ENCODE measurements around the gene HSP90AA1. TPM values are rescaled to one million over a fixed set of nuclear protein-coding genes. Genes with fewer than 3 reads are reported as not detected.
A peak's percentile ranks its signal among the peaks of the same experiment; 100 is the strongest.
"Not testable (repeated sequence)": the region's sequence is repeated elsewhere in the genome, so short reads cannot be mapped to it uniquely, and the experiment has no call there.

The HSP90AA1 gene
- polyA plus RNA-seq, 2 donors, result 132 to 194 TPM

DNA sequence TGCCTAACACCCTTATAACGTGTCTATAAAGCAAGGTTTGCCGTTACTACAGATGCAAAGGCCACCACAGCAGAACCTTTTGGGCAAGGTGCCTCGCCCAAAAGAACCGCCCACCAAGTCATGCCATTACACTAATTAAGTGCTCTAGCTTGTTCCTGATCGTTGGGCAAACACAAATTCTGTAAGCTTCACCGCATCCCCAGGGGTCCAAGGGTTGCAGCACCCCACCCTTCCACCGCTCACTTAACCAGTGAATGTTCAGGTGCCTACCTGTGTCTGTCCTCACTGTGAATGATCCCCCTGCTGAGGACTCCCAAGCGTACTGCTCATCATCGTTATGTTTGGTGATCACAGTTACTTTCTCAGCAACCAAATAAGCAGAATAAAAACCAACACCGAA, 1.4 kb downstream of the HSP90AA1 start:
- Histone ChIP-seq H3K4me3 (ENCODE audit: low read depth in 1 of 2, low read length in 2 of 2) (peak overlapping the region; percentile 11 to 87), H3K9me3 (ENCODE audit: control insufficient read depth in 2 of 2, insufficient read depth in 1 of 2, low read depth in 1 of 2, low read length in 1 of 2) (no peaks in the 10 kb centered on the region), H3K27ac (ENCODE audit: low read depth in 2 of 2, low read length in 1 of 2) (peak overlapping the region; percentile 66 to 99), H3K27me3 (ENCODE audit: control insufficient read depth in 1 of 2, insufficient read depth in 2 of 2, low read length in 2 of 2) (no peaks in the 10 kb centered on the region), H3K36me3 (ENCODE audit: control insufficient read depth in 2 of 2, insufficient read depth in 2 of 2, low read length in 1 of 2) (peaks cover 12 to 19% of the 10 kb centered on the region in 2 donors), H3K4me1 (ENCODE audit: control insufficient read depth in 2 of 2, insufficient read depth in 2 of 2, low read length in 1 of 2) (peaks cover 5 to 9% of the 10 kb centered on the region in 2 donors)
- 19 to 23% methylated on average over 10 of the region's 10 CpGs for WGBS, 2 donors

DNA sequence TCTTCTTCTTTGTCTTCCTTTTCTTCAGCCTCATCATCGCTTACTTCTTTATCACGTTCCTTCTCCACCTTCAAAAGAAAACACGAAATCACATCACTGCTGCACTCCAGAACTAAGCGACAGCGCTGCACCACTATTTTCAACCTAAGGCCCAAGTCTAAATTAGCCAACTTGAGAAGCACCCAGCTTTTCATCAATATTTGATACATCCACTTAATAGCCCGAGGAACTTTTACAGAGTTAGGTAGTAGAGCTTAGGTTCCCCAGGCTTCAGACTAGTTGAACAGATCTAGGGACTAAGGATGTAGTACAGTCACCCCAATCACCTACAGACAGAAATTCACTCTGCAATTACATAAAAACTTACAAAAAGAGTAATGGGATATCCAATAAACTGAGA, 1.9 kb downstream of the HSP90AA1 start:
- Histone ChIP-seq H3K4me3 (ENCODE audit: low read depth in 1 of 2, low read length in 2 of 2) (peak overlapping the region in 1 of 2 donors; percentile 87), H3K27ac (ENCODE audit: low read depth in 2 of 2, low read length in 1 of 2) (no peak overlapping the region), H3K9me3 (ENCODE audit: control insufficient read depth in 2 of 2, insufficient read depth in 1 of 2, low read depth in 1 of 2, low read length in 1 of 2) (no peaks in the 10 kb centered on the region), H3K4me1 (ENCODE audit: control insufficient read depth in 2 of 2, insufficient read depth in 2 of 2, low read length in 1 of 2) (peaks cover 5 to 9% of the 10 kb centered on the region in 2 donors), H3K36me3 (ENCODE audit: control insufficient read depth in 2 of 2, insufficient read depth in 2 of 2, low read length in 1 of 2) (peaks cover 15 to 19% of the 10 kb centered on the region in 2 donors), H3K27me3 (ENCODE audit: control insufficient read depth in 1 of 2, insufficient read depth in 2 of 2, low read length in 2 of 2) (no peaks in the 10 kb centered on the region)
- 64 to 66% methylated on average over 6 of the region's 6 CpGs for WGBS, 2 donors

DNA sequence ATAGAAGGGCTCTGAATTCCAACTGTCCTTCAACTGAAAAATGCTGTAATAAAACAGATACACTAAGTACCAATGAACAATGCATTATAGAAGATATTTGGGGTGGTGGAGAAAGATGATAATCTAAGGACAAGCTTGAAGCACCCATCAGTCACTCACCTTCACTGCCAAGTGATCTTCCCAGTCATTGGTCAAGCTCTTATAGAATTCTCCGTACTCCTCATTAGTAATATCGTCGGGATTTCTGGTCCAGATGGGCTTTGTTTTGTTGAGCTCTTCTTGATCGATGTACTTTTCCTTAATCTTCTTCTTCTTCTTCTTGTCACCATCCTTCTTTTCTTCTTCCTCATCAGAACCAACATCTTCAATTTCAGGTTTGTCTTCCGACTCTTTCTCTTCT, 2.3 kb downstream of the HSP90AA1 start:
- not testable (repeated sequence) for H3K27me3 ChIP-seq (ENCODE audit: control insufficient read depth in 1 of 2, insufficient read depth in 2 of 2, low read length in 2 of 2); H3K4me1 ChIP-seq (ENCODE audit: control insufficient read depth in 2 of 2, insufficient read depth in 2 of 2, low read length in 1 of 2); H3K4me3 ChIP-seq (ENCODE audit: low read depth in 1 of 2, low read length in 2 of 2); H3K9me3 ChIP-seq (ENCODE audit: control insufficient read depth in 2 of 2, insufficient read depth in 1 of 2, low read depth in 1 of 2, low read length in 1 of 2); H3K27ac ChIP-seq (ENCODE audit: low read depth in 2 of 2, low read length in 1 of 2)
- WGBS, 2 donors, result 63 to 66% methylated on average over 5 of the region's 5 CpGs
- H3K36me3 ChIP-seq (ENCODE audit: control insufficient read depth in 2 of 2, insufficient read depth in 2 of 2, low read length in 1 of 2), result peaks cover 18 to 22% of the 10 kb centered on the region in 2 donors

DNA sequence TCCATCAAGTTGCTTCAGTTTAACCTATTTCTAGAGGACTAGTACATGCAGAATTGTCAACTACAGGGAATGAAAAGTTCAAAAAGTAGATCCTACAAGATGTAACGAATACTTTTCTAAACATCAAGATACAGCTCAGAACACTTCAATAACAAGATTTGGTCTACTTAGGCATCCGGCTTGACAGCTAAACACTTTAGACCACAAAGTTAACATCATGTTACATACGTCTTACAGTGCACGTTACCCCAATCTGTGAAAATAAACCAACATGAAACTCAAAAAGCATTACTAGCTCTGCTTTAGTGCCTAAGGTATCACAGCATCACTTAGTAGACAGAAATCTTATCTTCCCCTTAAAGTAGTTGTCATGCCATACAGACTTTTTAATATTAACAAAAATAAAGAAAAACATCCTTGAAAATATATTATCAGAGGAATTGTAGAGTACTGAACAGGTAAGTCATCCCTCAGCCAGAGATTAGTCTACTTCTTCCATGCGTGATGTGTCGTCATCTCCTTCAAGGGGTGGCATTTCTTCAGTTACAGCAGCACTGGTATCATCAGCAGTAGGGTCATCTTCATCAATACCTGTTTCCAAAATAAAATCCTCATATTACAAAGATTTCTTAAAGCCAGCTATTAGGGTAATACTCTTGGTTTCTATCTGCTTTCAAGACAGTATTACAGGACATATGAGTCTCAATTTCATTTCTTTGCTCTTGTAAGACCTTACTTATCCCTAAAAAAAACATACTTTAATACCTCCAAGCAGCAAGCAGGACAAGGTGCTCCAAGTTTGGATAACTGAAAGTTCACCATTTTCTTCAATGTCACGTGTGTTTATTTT, 5.4 kb downstream of the HSP90AA1 start:
- Histone ChIP-seq H3K4me3 (ENCODE audit: low read depth in 1 of 2, low read length in 2 of 2) (no peak overlapping the region), H3K4me1 (ENCODE audit: control insufficient read depth in 2 of 2, insufficient read depth in 2 of 2, low read length in 1 of 2) (peaks cover 4 to 5% of the 10 kb centered on the region in 2 donors), H3K27me3 (ENCODE audit: control insufficient read depth in 1 of 2, insufficient read depth in 2 of 2, low read length in 2 of 2) (no peaks in the 10 kb centered on the region), H3K9me3 (ENCODE audit: control insufficient read depth in 2 of 2, insufficient read depth in 1 of 2, low read depth in 1 of 2, low read length in 1 of 2) (no peaks in the 10 kb centered on the region), H3K27ac (ENCODE audit: low read depth in 2 of 2, low read length in 1 of 2) (no peak overlapping the region), H3K36me3 (ENCODE audit: control insufficient read depth in 2 of 2, insufficient read depth in 2 of 2, low read length in 1 of 2) (peaks cover 22% of the 10 kb centered on the region in 2 donors)
- 82% methylated on average over 7 of the region's 7 CpGs for WGBS, 2 donors

DNA sequence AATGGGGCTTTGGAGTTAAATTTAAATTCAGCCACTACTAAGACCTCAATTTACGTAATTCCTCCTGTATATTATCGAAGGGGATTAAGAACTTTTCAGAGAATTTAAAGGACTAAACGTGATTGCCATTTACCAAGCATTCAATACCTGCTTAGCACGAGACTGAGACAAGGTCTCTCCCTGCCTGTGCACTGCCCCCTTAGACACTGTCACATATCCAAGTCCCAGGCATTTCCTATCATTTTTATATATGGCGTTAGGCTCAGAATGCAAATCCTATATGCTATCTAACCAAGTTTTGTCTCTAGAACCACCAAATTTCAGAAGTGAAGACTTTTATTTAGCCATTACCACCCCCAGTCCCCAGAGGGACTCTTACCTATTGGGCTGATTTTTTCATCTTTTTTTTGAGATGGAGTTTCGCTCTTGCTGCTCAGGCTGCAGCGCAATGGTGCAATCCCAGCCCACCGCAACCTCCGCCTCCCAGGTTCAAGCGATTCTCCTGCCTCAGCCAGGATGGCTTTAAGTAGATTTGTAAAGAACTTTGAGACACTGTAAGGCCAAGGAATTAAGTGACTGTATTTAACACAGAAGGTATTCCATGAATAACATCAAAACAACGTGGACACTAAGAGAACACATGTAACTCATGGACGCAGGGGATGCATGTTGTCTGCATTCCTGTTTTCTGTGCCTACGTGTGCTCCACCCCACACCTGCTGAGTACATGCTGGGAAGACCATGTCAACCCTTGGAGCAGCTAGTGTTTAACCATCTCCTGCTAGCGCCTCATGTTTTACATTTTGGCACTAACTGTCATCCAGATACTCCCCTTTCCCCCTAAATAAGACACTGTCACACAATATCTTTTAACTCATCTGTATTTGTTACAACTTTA, 6.4 kb downstream of the HSP90AA1 start:
- Histone ChIP-seq H3K9me3 (ENCODE audit: control insufficient read depth in 2 of 2, insufficient read depth in 1 of 2, low read depth in 1 of 2, low read length in 1 of 2) (no peaks in the 10 kb centered on the region), H3K27me3 (ENCODE audit: control insufficient read depth in 1 of 2, insufficient read depth in 2 of 2, low read length in 2 of 2) (no peaks in the 10 kb centered on the region), H3K36me3 (ENCODE audit: control insufficient read depth in 2 of 2, insufficient read depth in 2 of 2, low read length in 1 of 2) (peaks cover 19 to 20% of the 10 kb centered on the region in 2 donors), H3K4me3 (ENCODE audit: low read depth in 1 of 2, low read length in 2 of 2) (no peak overlapping the region), H3K4me1 (ENCODE audit: control insufficient read depth in 2 of 2, insufficient read depth in 2 of 2, low read length in 1 of 2) (peaks cover 2 to 3% of the 10 kb centered on the region in 2 donors), H3K27ac (ENCODE audit: low read depth in 2 of 2, low read length in 1 of 2) (no peak overlapping the region)
- WGBS, 2 donors, result 77 to 80% methylated on average over 14 of the region's 14 CpGs

DNA sequence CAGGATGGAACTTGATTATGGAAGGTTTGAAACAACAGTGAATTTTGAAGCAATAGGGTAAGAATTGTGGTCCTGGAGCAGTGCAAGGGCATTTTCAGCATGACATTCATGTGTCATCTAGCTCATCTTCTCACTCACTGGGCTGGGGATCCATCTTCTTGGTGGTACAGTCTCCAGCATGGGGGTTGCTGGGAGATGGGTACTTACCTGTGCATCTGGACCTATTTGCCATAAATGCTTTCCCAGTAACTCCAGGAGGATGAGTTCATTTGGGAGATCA, 7.2 kb downstream of the HSP90AA1 start:
- H3K9me3 ChIP-seq (ENCODE audit: control insufficient read depth in 2 of 2, insufficient read depth in 1 of 2, low read depth in 1 of 2, low read length in 1 of 2), result no peaks in the 10 kb centered on the region
- no peak overlapping the region for H3K4me3 ChIP-seq (ENCODE audit: low read depth in 1 of 2, low read length in 2 of 2)
- H3K27me3 ChIP-seq (ENCODE audit: control insufficient read depth in 1 of 2, insufficient read depth in 2 of 2, low read length in 2 of 2), result no peaks in the 10 kb centered on the region
- no peaks in the 10 kb centered on the region for H3K4me1 ChIP-seq (ENCODE audit: control insufficient read depth in 2 of 2, insufficient read depth in 2 of 2, low read length in 1 of 2)
- peaks cover 17 to 18% of the 10 kb centered on the region in 2 donors for H3K36me3 ChIP-seq (ENCODE audit: control insufficient read depth in 2 of 2, insufficient read depth in 2 of 2, low read length in 1 of 2)
- H3K27ac ChIP-seq (ENCODE audit: low read depth in 2 of 2, low read length in 1 of 2), result no peak overlapping the region

DNA sequence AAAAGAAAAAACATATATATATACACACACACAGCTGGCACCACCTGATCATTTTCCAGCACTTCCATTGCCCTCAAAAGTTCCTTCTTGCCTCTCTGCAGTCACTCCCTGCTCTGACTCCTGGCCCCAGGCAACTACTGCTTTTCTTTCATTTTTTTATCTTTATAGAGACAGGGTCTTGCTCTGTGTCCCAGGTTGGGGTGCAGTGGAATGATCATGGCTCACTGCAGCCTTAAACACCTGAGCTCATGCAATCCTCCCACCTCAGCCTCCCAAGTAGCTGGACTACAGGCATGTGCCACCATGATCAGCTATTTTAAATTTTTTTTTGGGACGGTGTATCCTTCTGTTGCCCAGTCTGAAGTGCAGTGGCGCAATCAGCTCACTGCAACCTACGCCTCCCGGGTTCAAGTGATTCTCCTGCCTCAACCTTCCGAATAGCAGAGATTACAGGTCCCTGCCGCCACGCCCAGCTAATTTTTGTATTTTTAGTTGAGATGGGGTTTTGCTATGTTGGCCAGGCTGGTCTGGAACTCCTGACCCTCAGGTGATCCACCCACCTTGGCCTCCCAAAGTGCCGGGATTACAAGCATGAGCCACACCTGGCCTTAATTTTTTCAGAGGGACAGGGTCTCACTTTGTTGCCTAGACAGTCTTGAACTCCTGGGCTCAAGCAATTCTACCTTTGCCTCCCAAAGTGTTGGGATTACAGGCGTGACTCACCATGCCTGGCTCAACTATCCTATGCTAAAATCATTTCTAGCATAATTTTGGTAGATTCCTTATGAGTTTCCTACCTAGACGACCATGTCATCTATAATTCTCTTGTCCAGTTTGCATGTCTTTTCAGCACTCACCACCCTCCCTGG, 7.8 kb downstream of the HSP90AA1 start:
- no peak overlapping the region for H3K27ac ChIP-seq (ENCODE audit: low read depth in 2 of 2, low read length in 1 of 2)
- no peaks in the 10 kb centered on the region for H3K27me3 ChIP-seq (ENCODE audit: control insufficient read depth in 1 of 2, insufficient read depth in 2 of 2, low read length in 2 of 2)
- WGBS, 2 donors, result 88 to 90% methylated on average over 10 of the region's 10 CpGs
- no peaks in the 10 kb centered on the region for H3K4me1 ChIP-seq (ENCODE audit: control insufficient read depth in 2 of 2, insufficient read depth in 2 of 2, low read length in 1 of 2)
- H3K9me3 ChIP-seq (ENCODE audit: control insufficient read depth in 2 of 2, insufficient read depth in 1 of 2, low read depth in 1 of 2, low read length in 1 of 2), result no peaks in the 10 kb centered on the region
- H3K36me3 ChIP-seq (ENCODE audit: control insufficient read depth in 2 of 2, insufficient read depth in 2 of 2, low read length in 1 of 2), result peaks cover 16 to 18% of the 10 kb centered on the region in 2 donors
- H3K4me3 ChIP-seq (ENCODE audit: low read depth in 1 of 2, low read length in 2 of 2), result no peak overlapping the region

DNA sequence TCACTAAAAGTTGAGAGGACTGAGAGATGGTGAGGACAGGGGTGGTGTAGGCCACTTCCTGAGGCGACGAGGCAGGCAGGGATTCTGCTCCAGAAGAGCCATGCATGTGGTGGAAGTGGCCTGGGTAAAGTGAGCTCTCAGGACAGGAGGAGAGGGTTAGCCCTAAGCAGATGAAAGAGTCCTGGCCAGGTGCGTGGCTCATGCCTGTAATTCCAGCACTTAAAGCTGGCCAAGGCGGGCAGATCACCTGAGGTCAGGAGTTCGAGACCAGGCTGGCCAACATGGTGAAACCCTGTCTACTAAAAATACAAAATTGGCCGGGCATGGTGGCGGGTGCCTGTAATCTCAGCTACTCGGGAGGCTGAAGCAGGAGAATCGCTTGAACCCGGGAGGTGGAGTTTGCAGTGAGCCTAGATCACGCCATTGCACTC, 8.5 kb downstream of the HSP90AA1 start:
- WGBS, 2 donors, result 89 to 95% methylated on average over 11 of the region's 11 CpGs
- peaks cover 14 to 18% of the 10 kb centered on the region in 2 donors for H3K36me3 ChIP-seq (ENCODE audit: control insufficient read depth in 2 of 2, insufficient read depth in 2 of 2, low read length in 1 of 2)

DNA sequence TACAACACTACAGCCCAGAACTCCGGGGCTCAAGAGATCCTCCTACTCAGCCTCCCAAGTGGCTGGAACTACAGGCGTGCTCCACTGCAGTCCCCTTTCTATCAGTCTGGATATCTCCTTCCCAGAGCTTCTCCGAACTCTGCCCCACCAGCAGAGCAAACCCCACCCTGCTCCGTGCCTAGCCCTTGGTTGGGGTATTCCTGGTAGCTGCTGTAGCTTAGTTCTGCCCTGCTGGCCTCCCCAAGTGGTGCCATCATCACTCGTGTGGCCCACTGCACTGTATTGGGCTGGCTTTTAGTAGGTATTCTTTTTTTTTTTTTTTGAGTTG, 9.5 kb downstream of the HSP90AA1 start:
- WGBS, 2 donors, result 85 to 87% methylated on average over 5 of the region's 5 CpGs
- no peak overlapping the region for H3K4me3 ChIP-seq (ENCODE audit: low read depth in 1 of 2, low read length in 2 of 2)
- peaks cover 11 to 14% of the 10 kb centered on the region in 2 donors for H3K36me3 ChIP-seq (ENCODE audit: control insufficient read depth in 2 of 2, insufficient read depth in 2 of 2, low read length in 1 of 2)
- no peak overlapping the region for H3K27ac ChIP-seq (ENCODE audit: low read depth in 2 of 2, low read length in 1 of 2)
- no peaks in the 10 kb centered on the region for H3K4me1 ChIP-seq (ENCODE audit: control insufficient read depth in 2 of 2, insufficient read depth in 2 of 2, low read length in 1 of 2)
- H3K27me3 ChIP-seq (ENCODE audit: control insufficient read depth in 1 of 2, insufficient read depth in 2 of 2, low read length in 2 of 2), result no peaks in the 10 kb centered on the region
- no peaks in the 10 kb centered on the region for H3K9me3 ChIP-seq (ENCODE audit: control insufficient read depth in 2 of 2, insufficient read depth in 1 of 2, low read depth in 1 of 2, low read length in 1 of 2)

More for the DNA sequence above, 8.5 kb downstream of the HSP90AA1 start:
- H3K27ac ChIP-seq (ENCODE audit: low read depth in 2 of 2, low read length in 1 of 2); H3K9me3 ChIP-seq (ENCODE audit: control insufficient read depth in 2 of 2, insufficient read depth in 1 of 2, low read depth in 1 of 2, low read length in 1 of 2); H3K4me1 ChIP-seq (ENCODE audit: control insufficient read depth in 2 of 2, insufficient read depth in 2 of 2, low read length in 1 of 2); H3K4me3 ChIP-seq (ENCODE audit: low read depth in 1 of 2, low read length in 2 of 2); H3K27me3 ChIP-seq (ENCODE audit: control insufficient read depth in 1 of 2, insufficient read depth in 2 of 2, low read length in 2 of 2): not testable (repeated sequence)

Data from esophagus (tissue), 2 donors.